Kidney epithelial cell (primary cell): Measurements from ENCODE around the gene TMED10. TPM values are rescaled to one million over a fixed set of nuclear protein-coding genes. Genes with fewer than 3 reads are reported as not detected.

ENCODE experiments used
- DNase-seq: peaks from one replicate; pipeline ENCODE4 v3.0.0-alpha.2; 2010; ENCODE audit warnings: low read depth
- H3K27me3 ChIP-seq: 2 replicates; pipeline ENCODE4 v1.6.0; 2011; ENCODE audit warnings: low read length; ENCODE audit not compliant: control insufficient read depth, insufficient read depth
- H3K36me3 ChIP-seq: 2 replicates; pipeline ENCODE4 v1.5.1; 2011; ENCODE audit warnings: low read length; ENCODE audit not compliant: control insufficient read depth, insufficient read depth
- H3K4me3 ChIP-seq: 2 replicates; pipeline ENCODE4 v1.5.1; 2011; ENCODE audit warnings: low read depth, mild to moderate bottlenecking, control low read depth, low read length
- CTCF ChIP-seq: IDR thresholded peaks from 2 replicates; pipeline ENCODE4 v1.5.1; 2011; ENCODE audit warnings: mild to moderate bottlenecking, moderate library complexity, low read length, control low read depth, inconsistent platforms; ENCODE audit not compliant: insufficient read depth, poor library complexity, severe bottlenecking
- total RNA-seq: library from RNA; depleted of rRNA; stranded (reverse); fragments of >200 nt; gene quantifications from 2 replicates; pipeline ENCODE4 v1.2.3, GENCODE V29; 2015

Gene TMED10
- total RNA-seq, 1 donor from 2014 or later, result 309 TPM

GRCh38 chr14:75190023-75190422 is 13.6 kb upstream of the TMED10 start:
- H3K4me3 ChIP-seq, result no peak overlapping the region
- H3K36me3 ChIP-seq, result no peaks in the 10 kb centered on the region
- no peaks in the 10 kb centered on the region for H3K27me3 ChIP-seq
- no peak for DNase-seq
- no peak for TF ChIP-seq CTCF

- no peaks in the 10 kb centered on the region for H3K27me3 ChIP-seq
- H3K4me3 ChIP-seq, result no peak overlapping the region
- no peaks in the 10 kb centered on the region for H3K36me3 ChIP-seq
- DNase-seq, result no peak
- no peak for TF ChIP-seq CTCF
These were observed 12.3 kb upstream of the TMED10 start for GRCh38 chr14:75188520-75189268.

GRCh38 chr14:75188086-75188485 is 11.7 kb upstream of the TMED10 start:
- H3K4me3 ChIP-seq, result no peak overlapping the region
- DNase-seq, result no peak
- no peaks in the 10 kb centered on the region for H3K27me3 ChIP-seq
- no peak for TF ChIP-seq CTCF
- H3K36me3 ChIP-seq, result no peaks in the 10 kb centered on the region

GRCh38 chr14:75186953-75187352 is 10.5 kb upstream of the TMED10 start:
- TF ChIP-seq CTCF, result no peak
- Histone ChIP-seq H3K4me3 (no peak overlapping the region), H3K36me3 (no peaks in the 10 kb centered on the region), H3K27me3 (no peaks in the 10 kb centered on the region)
- DNase-seq, result no peak

GRCh38 chr14:75185251-75186040 is 9.0 kb upstream of the TMED10 start:
- Histone ChIP-seq H3K27me3 (no peaks in the 10 kb centered on the region), H3K4me3 (no peak overlapping the region), H3K36me3 (no peaks in the 10 kb centered on the region)
- no peak for TF ChIP-seq CTCF
- no peak for DNase-seq

GRCh38 chr14:75184492-75184891 is 8.1 kb upstream of the TMED10 start:
- Histone ChIP-seq H3K27me3 (no peaks in the 10 kb centered on the region), H3K36me3 (no peaks in the 10 kb centered on the region), H3K4me3 (no peak overlapping the region)
- no peak for TF ChIP-seq CTCF
- DNase-seq, result no peak
